GM18870 (cell line): ENCODE results near the gene GTF3C5.
"Not testable (repeated sequence)": the region's sequence is repeated elsewhere in the genome, so short reads cannot be mapped to it uniquely, and the experiment has no call there.

Experiments
- ATAC-seq: cut with Tn5 transposase; IDR thresholded peaks from one replicate; pipeline ENCODE4 v1.9.1; 2021; ENCODE audit warnings: moderate library complexity; ENCODE audit not compliant: unreplicated experiment

Gene GTF3C5

GRCh38 chr9:132995121-132995420 is 35.7 kb upstream of the GTF3C5 start:
- no peak for ATAC-seq

GRCh38 chr9:132995879-132996278 is 34.9 kb upstream of the GTF3C5 start:
- ATAC-seq: no peak

- no peak for ATAC-seq
Observed at GRCh38 chr9:132996526-132996925, 34.3 kb upstream of the GTF3C5 start.

- no peak for ATAC-seq
Observed at GRCh38 chr9:132997591-132997990, 33.2 kb upstream of the GTF3C5 start.

- ATAC-seq: not testable (repeated sequence)
Observed at GRCh38 chr9:132998221-132998620, 32.6 kb upstream of the GTF3C5 start.

- ATAC-seq: no peak
Observed at GRCh38 chr9:132998831-132999635, 31.8 kb upstream of the GTF3C5 start.

- no peak for ATAC-seq
Observed at GRCh38 chr9:133002147-133003070, 28.4 kb upstream of the GTF3C5 start.

- no peak for ATAC-seq
Observed at GRCh38 chr9:133003071-133003461, 27.7 kb upstream of the GTF3C5 start.

GRCh38 chr9:133003671-133004090 is 27.1 kb upstream of the GTF3C5 start:
- ATAC-seq: no peak

- no peak for ATAC-seq
Observed at GRCh38 chr9:133004091-133004998, 26.5 kb upstream of the GTF3C5 start.

GRCh38 chr9:133004999-133005760 is 25.6 kb upstream of the GTF3C5 start:
- ATAC-seq: no peak

- ATAC-seq: no peak
Observed at GRCh38 chr9:133005957-133006356, 24.8 kb upstream of the GTF3C5 start.

- no peak for ATAC-seq
Observed at GRCh38 chr9:133006731-133007352, 24.0 kb upstream of the GTF3C5 start.

- no peak for ATAC-seq
Observed at GRCh38 chr9:133008406-133008805, 22.4 kb upstream of the GTF3C5 start.

- ATAC-seq: no peak
Observed at GRCh38 chr9:133008824-133009223, 22.0 kb upstream of the GTF3C5 start.

- no peak for ATAC-seq
Observed at GRCh38 chr9:133009906-133010582, 20.8 kb upstream of the GTF3C5 start.

GRCh38 chr9:133014696-133015095 is 16.1 kb upstream of the GTF3C5 start:
- no peak for ATAC-seq

GRCh38 chr9:133023117-133023890 is 7.5 kb upstream of the GTF3C5 start:
- no peak for ATAC-seq

GRCh38 chr9:133026426-133026825 is 4.4 kb upstream of the GTF3C5 start:
- ATAC-seq: no peak
